CD4-positive, alpha-beta T cell treated with Interferon gamma for 1 hour (primary cell): Measurements from ENCODE around the gene HOXD4.

Experiments used
- DNase-seq: peaks from one replicate; pipeline ENCODE4 v3.0.0-alpha.2; 2020

The HOXD4 gene

GRCh38 chr2:176114930-176115625, 36.3 kb upstream of the HOXD4 start:
- no peak for DNase-seq

GRCh38 chr2:176115883-176116813, 35.2 kb upstream of the HOXD4 start, which contains the start of gene HOXD10:
Gene HOXD10, plus strand, starts transcription at chr2:176116778. Its CDS starts 56 bp downstream, at chr2:176116834.
- no peak for DNase-seq

GRCh38 chr2:176117162-176117822, 34.1 kb upstream of the HOXD4 start:
- DNase-seq: no peak

- no peak for DNase-seq
These were observed 33.5 kb upstream of the HOXD4 start for GRCh38 chr2:176117823-176118371.

- no peak for DNase-seq
These were observed 32.6 kb upstream of the HOXD4 start for GRCh38 chr2:176118601-176119339.

GRCh38 chr2:176120364-176121189, 30.8 kb upstream of the HOXD4 start:
- DNase-seq: no peak

- no peak for DNase-seq
These were observed 29.9 kb upstream of the HOXD4 start for GRCh38 chr2:176121190-176122051.

- no peak for DNase-seq
These were observed 29.2 kb upstream of the HOXD4 start for GRCh38 chr2:176122052-176122682.

GRCh38 chr2:176122683-176123410, 28.5 kb upstream of the HOXD4 start, which contains the start of gene HOXD9:
Gene HOXD9, plus strand, starts transcription at chr2:176122719. Its CDS starts 50 bp downstream, at chr2:176122769.
- no peak for DNase-seq

- DNase-seq: no peak
These were observed 27.8 kb upstream of the HOXD4 start for GRCh38 chr2:176123411-176124109.

GRCh38 chr2:176124110-176124946, 27.0 kb upstream of the HOXD4 start:
- no peak for DNase-seq

GRCh38 chr2:176124947-176125771, 26.2 kb upstream of the HOXD4 start:
- DNase-seq: no peak

GRCh38 chr2:176125772-176126054, 25.6 kb upstream of the HOXD4 start:
- no peak for DNase-seq

- peak; percentile 29 for DNase-seq
These were observed 24.2 kb upstream of the HOXD4 start for GRCh38 chr2:176126929-176127773.

GRCh38 chr2:176127774-176128072, 23.6 kb upstream of the HOXD4 start:
- no peak for DNase-seq
